ENCODE results near the gene SIGLEC10. TPM values are rescaled to one million over a fixed set of nuclear protein-coding genes. Genes with fewer than 3 reads are reported as not detected.

The SIGLEC10 gene
- total and polyA plus RNA-seq, 2 experiments from 2014 or later = 0.47 TPM; not detected in 1

GRCh38 chr19:51456541-51457290 is 39.3 kb upstream of the SIGLEC10 start:
- peaks cover 3% of the 10 kb centered on the region; the same call in 1 of the 2 replicates for H3K9me2 ChIP-seq (ENCODE audit: insufficient read depth)
- H3K9me3 Mint-ChIP-seq = peaks cover 57% of the 10 kb centered on the region
- no peaks in the 10 kb centered on the region for H3F3A ChIP-seq (replicated peaks; ENCODE audit: low read depth)
- no peaks in the 10 kb centered on the region for H3K79me2 ChIP-seq (replicated peaks; ENCODE audit: insufficient read depth)
- no peak for TF ChIP-seq CREB1 (CRISPR knock-in tag; IDR thresholded peaks at IDR 0.05; ENCODE audit: low read depth)
- TF ChIP-seq EZH2 (IDR thresholded peaks at IDR 0.05; ENCODE audit: low read depth, unreplicated experiment) = no peak
- no peak for TF ChIP-seq ETS1 (IDR thresholded peaks at IDR 0.05)
- TF ChIP-seq ZNF462 (CRISPR knock-in tag; IDR thresholded peaks at IDR 0.05) = no peak
- no peak for TF ChIP-seq ZNF114 (CRISPR knock-in tag; IDR thresholded peaks at IDR 0.05)
- TF ChIP-seq POLR2AphosphoS5 (IDR thresholded peaks at IDR 0.05; ENCODE audit: low read depth) = no peak
- TF ChIP-seq EZH2phosphoT487 (IDR thresholded peaks at IDR 0.05; ENCODE audit: unreplicated experiment) = no peak
- no peak for TF ChIP-seq NANOG (IDR thresholded peaks at IDR 0.05; ENCODE audit: borderline replicate concordance)
- no peak for TF ChIP-seq ZNF331 (CRISPR knock-in tag; IDR thresholded peaks at IDR 0.05; ENCODE audit: low read depth)
- TF ChIP-seq CTCF (conservative IDR thresholded peaks at IDR 0.05; ENCODE audit: low read depth in 2 of 2) = no peak
- no peak for TF ChIP-seq REST (IDR thresholded peaks at IDR 0.05; ENCODE audit: unreplicated experiment)
- no peak for TF ChIP-seq JUNB (IDR thresholded peaks at IDR 0.05; ENCODE audit: unreplicated experiment)
- no peak for TF ChIP-seq STAT1 (IDR thresholded peaks at IDR 0.05; ENCODE audit: unreplicated experiment)
- H3K27ac ChIP-seq (ENCODE audit: low read depth) = no peak overlapping the region
- no peak overlapping the region for H2AFZ ChIP-seq
- H3K36me3 Mint-ChIP-seq (ENCODE audit: low read depth) = peaks cover 7% of the 10 kb centered on the region
- DNase-seq (ENCODE audit: low spot score) (no peak), ATAC-seq (no peak)
- no peak overlapping the region for H3K27ac Mint-ChIP-seq
- no peaks in the 10 kb centered on the region for H3K27me3 ChIP-seq (ENCODE audit: insufficient read depth)
- H3K4me1 ChIP-seq (ENCODE audit: insufficient read depth) = no peaks in the 10 kb centered on the region
- no peak overlapping the region for H3K4me3 ChIP-seq
- no peak overlapping the region for H3K4me2 ChIP-seq
- H3K4me3 Mint-ChIP-seq = no peak overlapping the region
- no peaks in the 10 kb centered on the region for H3K36me3 ChIP-seq (ENCODE audit: insufficient read depth)
- H3K27me3 Mint-ChIP-seq (ENCODE audit: insufficient read depth, low read depth, poor library complexity) = peaks cover 11% of the 10 kb centered on the region
- H3K4me1 Mint-ChIP-seq = no peaks in the 10 kb centered on the region; the same call in 2 of the 3 replicates
- no peaks in the 10 kb centered on the region for H4K20me1 ChIP-seq (replicated peaks; ENCODE audit: insufficient read depth)
